ENCODE results near the gene C17orf113.

Gene C17orf113

DNA sequence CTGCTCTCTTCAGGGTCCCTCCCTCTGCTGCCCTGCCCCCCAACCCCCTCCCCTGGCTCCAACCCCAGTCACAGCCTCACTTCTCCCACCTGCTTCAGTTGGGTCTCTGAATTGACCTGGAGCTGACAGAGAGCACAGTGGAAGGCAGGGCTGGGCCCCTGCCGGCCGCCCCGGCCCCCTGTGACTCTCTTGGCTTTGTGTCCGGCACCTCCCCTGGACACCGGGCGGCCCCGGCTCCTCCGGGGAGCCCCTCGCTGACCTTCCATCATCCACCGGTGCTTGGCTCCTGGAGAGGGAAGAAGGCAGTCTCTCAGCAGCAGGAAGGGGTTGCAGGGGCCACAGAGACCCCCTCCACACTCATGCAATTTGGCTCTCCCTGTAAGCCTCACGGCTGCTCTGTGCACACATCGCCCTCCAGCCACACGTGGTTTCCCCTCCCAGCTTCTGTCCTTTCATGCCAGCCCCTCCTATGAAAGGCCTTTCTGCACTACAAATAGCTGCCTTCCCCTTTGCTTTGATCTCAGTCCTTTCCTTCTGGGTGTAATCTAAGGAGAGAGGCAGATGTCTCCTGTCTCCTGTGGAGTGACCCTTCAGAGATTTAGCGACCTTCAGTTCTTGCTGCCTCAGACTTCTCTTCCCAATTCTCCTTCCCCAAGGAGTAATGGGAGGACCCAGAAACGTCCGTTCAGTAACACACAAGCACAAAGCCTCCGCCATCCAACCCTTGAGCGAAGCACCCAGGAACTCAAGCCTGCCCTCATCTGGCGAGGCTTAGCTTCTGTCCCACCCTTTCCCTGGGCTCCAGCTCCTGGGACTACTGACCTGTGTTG is 22.2 kb downstream of the C17orf113 start:
- Histone ChIP-seq H3K9me3 (ENCODE audit: control insufficient read depth, insufficient read depth, low read length) (no peaks in the 10 kb centered on the region), H3K79me2 (ENCODE audit: control insufficient read depth, low read length) (no peaks in the 10 kb centered on the region), H3K36me3 (ENCODE audit: control insufficient read depth, low read length) (peaks cover 23% of the 10 kb centered on the region), H3F3A (ENCODE audit: control insufficient read depth, insufficient read depth) (0 out of 2 replicates have a peak, but pooled peaks cover 5% of the 10 kb centered on the region), H3K4me1 (ENCODE audit: control insufficient read depth, low read length) (peaks cover 7% of the 10 kb centered on the region), H3K4me3 (ENCODE audit: low read length) (no peak overlapping the region), H3K9me2 (replicated peaks; ENCODE audit: control insufficient read depth, low read length) (no peaks in the 10 kb centered on the region), H4K20me1 (ENCODE audit: control insufficient read depth, insufficient read depth, low read depth, low read length) (no peaks in the 10 kb centered on the region), H3K27me3 (ENCODE audit: control insufficient read depth, low read length) (no peaks in the 10 kb centered on the region), H3K27ac (ENCODE audit: low read depth, low read length) (no peak overlapping the region), H3K4me2 (ENCODE audit: low read length) (no peak overlapping the region)
- no peak for TF ChIP-seq EZH2phosphoT487 (IDR thresholded peaks at IDR 0.05; ENCODE audit: borderline replicate concordance, low read length)
- TF ChIP-seq, protein P1, sequence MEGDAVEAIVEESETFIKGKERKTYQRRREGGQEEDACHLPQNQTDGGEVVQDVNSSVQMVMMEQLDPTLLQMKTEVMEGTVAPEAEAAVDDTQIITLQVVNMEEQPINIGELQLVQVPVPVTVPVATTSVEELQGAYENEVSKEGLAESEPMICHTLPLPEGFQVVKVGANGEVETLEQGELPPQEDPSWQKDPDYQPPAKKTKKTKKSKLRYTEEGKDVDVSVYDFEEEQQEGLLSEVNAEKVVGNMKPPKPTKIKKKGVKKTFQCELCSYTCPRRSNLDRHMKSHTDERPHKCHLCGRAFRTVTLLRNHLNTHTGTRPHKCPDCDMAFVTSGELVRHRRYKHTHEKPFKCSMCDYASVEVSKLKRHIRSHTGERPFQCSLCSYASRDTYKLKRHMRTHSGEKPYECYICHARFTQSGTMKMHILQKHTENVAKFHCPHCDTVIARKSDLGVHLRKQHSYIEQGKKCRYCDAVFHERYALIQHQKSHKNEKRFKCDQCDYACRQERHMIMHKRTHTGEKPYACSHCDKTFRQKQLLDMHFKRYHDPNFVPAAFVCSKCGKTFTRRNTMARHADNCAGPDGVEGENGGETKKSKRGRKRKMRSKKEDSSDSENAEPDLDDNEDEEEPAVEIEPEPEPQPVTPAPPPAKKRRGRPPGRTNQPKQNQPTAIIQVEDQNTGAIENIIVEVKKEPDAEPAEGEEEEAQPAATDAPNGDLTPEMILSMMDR (IDR thresholded peaks at IDR 0.05; ENCODE audit: low read depth, low read length, poor library complexity, severe bottlenecking) = peak; percentile 52

DNA sequence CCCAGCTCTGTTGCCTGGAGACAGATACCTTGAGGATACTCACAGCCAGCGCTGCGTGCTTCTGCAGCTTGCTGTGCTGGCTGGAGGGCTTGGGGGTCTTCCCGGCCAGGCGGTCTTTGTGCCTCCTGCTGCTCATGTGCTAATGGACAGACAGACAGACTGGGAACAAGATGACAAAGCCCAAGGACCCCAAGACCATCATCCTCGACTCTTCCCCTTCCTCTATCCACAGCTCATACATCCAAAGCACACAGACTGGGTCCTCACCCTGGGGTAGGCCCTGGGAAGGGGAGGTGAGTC is 22.9 kb downstream of the C17orf113 start:
- Histone ChIP-seq H3K4me3 (ENCODE audit: low read length) (no peak overlapping the region), H3K9me3 (ENCODE audit: control insufficient read depth, insufficient read depth, low read length) (no peaks in the 10 kb centered on the region), H3K4me2 (ENCODE audit: low read length) (no peak overlapping the region), H3K27me3 (ENCODE audit: control insufficient read depth, low read length) (no peaks in the 10 kb centered on the region), H3F3A (ENCODE audit: control insufficient read depth, insufficient read depth) (0 out of 2 replicates have a peak, but pooled peaks cover 6% of the 10 kb centered on the region), H3K9me2 (replicated peaks; ENCODE audit: control insufficient read depth, low read length) (no peaks in the 10 kb centered on the region), H3K27ac (ENCODE audit: low read depth, low read length) (no peak overlapping the region), H3K4me1 (ENCODE audit: control insufficient read depth, low read length) (peaks cover 7% of the 10 kb centered on the region), H3K79me2 (ENCODE audit: control insufficient read depth, low read length) (no peaks in the 10 kb centered on the region), H3K36me3 (ENCODE audit: control insufficient read depth, low read length) (peaks cover 28% of the 10 kb centered on the region), H4K20me1 (ENCODE audit: control insufficient read depth, insufficient read depth, low read depth, low read length) (no peaks in the 10 kb centered on the region)
- TF ChIP-seq, protein P1 (IDR thresholded peaks at IDR 0.05; ENCODE audit: low read depth, low read length, poor library complexity, severe bottlenecking) = no peak
- TF ChIP-seq EZH2phosphoT487 (IDR thresholded peaks at IDR 0.05; ENCODE audit: borderline replicate concordance, low read length) = no peak

DNA sequence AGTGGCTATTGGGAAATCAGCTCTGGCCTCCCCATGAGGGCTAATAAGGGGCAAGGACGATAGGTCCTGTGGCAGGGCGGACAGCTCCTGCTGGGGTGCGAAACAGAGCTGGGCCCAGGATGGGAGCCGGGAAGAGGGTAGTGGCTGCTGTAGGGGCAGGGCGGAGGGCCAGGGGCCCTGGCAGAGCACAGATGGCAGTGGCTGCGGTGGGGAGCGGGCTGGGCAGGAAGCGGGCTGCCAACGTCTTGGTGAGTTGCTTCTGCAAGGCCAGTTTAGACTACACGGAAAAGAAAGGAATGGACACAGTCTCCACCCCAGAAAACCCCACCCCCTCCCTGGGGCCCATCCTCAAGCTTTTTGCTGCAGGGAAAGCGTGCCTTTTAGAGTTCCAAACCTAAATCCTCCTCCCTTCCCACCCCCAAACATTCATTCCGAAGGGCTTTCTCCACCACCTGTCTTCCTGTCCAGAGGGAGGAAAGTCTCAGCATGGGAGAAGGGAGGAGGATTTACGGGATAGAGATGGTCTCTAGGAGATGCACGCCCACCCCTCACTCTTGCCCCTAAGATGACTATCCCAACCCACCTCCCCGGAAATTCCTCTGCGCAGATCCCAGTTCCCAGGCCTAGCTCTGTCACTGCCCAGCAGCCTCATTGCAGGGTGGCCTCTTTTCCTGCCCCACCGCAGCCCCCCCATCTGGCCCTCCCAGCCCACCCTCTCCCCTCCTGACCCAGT is 23.4 kb downstream of the C17orf113 start:
- H3K9me2 ChIP-seq (replicated peaks; ENCODE audit: control insufficient read depth, low read length) = no peaks in the 10 kb centered on the region
- H3K27ac ChIP-seq (ENCODE audit: low read depth, low read length) = no peak overlapping the region
- H3K4me2 ChIP-seq (ENCODE audit: low read length) = no peak overlapping the region
- peaks cover 32% of the 10 kb centered on the region for H3K36me3 ChIP-seq (ENCODE audit: control insufficient read depth, low read length)
- H3K9me3 ChIP-seq (ENCODE audit: control insufficient read depth, insufficient read depth, low read length) = no peaks in the 10 kb centered on the region
- no peak for TF ChIP-seq EZH2phosphoT487 (IDR thresholded peaks at IDR 0.05; ENCODE audit: borderline replicate concordance, low read length)
- TF ChIP-seq, protein P1 (IDR thresholded peaks at IDR 0.05; ENCODE audit: low read depth, low read length, poor library complexity, severe bottlenecking) = no peak
- no peaks in the 10 kb centered on the region for H3K27me3 ChIP-seq (ENCODE audit: control insufficient read depth, low read length)
- peaks cover 7% of the 10 kb centered on the region for H3K4me1 ChIP-seq (ENCODE audit: control insufficient read depth, low read length)
- no peaks in the 10 kb centered on the region for H3K79me2 ChIP-seq (ENCODE audit: control insufficient read depth, low read length)
- no peak overlapping the region for H3K4me3 ChIP-seq (ENCODE audit: low read length)
- H3F3A ChIP-seq (ENCODE audit: control insufficient read depth, insufficient read depth) = 0 out of 2 replicates have a peak, but pooled peaks cover 6% of the 10 kb centered on the region
- no peaks in the 10 kb centered on the region for H4K20me1 ChIP-seq (ENCODE audit: control insufficient read depth, insufficient read depth, low read depth, low read length)

Data from DOHH2 (cell line).